HG03095 (cell line): Measurements from ENCODE around the gene NSL1.

Source experiments
- ATAC-seq: cut with Tn5 transposase; IDR thresholded peaks from one replicate; pipeline ENCODE4 v1.9.1; 2021; ENCODE audit warnings: moderate library complexity; ENCODE audit not compliant: unreplicated experiment

The NSL1 gene

GRCh38 chr1:212688341-212689047 lies 103.1 kb downstream of the NSL1 start:
- no peak for ATAC-seq

GRCh38 chr1:212687811-212688210 lies 103.8 kb downstream of the NSL1 start:
- no peak for ATAC-seq

- no peak for ATAC-seq
These were observed 105.0 kb downstream of the NSL1 start for GRCh38 chr1:212686591-212686990.

DNA sequence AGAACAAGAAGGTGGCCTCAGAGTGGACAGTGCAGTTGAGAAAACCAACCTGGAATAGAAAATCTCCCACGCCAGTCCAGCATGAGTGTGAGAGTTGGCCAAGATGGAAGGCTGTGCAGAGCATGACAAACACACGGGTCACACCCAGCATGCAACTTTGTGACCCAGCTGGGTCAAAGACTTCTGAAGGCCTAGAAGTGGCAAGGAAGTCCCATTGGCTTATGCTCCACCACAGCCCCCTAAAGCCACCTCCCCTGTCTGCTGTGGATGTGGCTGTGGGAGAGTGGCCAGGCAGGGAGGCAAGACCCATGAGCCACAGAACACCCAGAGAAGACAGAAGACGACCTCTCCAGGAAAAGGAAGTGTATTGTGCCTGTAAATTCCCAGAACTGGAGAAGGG lies 105.5 kb downstream of the NSL1 start:
- no peak for ATAC-seq

DNA sequence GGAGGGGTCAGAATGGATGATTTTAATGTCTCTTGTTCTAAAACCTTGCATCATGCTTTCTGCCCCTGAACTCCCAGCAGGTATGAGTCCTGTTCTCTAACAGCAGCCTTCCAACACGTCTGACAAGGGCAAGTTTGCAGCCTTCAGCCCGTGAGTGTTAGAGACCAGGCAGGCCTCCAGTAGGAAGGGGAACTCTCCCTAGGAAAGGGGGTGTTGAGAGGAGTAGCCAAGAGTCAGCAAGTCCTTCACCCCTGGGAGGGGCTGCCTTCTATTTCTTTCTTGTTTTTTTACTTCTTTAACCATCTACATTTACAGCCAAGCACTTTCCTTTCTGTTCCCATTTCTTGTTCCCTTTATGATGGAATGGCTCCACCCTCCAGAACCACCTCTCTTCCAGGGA lies 106.1 kb downstream of the NSL1 start:
- ATAC-seq, result no peak

DNA sequence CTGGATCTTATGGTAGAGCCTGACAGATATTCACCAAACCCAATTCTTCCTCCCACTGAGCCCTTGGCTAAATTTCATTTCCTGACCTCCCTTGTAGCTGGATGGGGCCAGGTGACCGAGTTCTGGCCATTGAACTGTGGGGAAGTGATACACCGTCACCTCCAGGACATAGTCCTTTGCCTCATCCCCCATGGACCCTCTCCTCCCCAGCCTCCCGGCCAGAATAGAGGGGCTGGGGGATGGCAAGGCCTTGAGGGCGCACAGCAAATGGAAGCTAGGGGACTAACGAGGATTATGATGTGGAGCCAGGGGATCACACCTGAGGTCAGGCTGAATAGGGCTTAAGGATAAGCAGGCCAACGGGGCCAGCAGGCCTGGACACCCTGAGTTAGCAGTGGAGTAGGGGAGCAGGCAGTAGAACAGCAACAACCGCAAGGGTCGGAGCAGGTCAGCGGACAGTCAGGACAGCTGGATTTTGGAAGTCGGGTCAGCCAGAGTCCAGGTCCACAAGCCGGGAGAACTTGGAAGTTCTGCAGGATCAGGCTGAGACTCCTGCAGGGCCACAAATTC lies 107.0 kb downstream of the NSL1 start:
- ATAC-seq, result no peak

- no peak for ATAC-seq
These were observed 107.5 kb downstream of the NSL1 start for GRCh38 chr1:212684076-212684475.

DNA sequence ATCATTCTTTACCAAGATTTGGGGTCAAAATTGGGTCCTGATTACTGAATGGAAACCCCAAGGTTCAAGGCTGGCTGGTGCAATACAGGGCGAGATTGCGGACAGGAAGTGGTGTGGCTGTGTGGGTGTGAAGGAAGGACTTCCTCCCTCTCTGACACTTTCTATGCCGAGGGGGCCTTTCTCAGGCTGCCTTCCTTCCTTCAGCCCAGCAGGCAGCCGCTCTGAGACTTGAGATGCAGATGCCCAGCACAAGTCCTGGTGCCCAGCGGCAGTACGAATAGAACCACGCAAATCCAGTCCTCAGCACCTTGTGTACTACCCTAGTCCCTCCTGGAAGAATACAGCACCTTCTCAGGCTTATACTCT lies 108.2 kb downstream of the NSL1 start:
- peak; percentile 60 for ATAC-seq

DNA sequence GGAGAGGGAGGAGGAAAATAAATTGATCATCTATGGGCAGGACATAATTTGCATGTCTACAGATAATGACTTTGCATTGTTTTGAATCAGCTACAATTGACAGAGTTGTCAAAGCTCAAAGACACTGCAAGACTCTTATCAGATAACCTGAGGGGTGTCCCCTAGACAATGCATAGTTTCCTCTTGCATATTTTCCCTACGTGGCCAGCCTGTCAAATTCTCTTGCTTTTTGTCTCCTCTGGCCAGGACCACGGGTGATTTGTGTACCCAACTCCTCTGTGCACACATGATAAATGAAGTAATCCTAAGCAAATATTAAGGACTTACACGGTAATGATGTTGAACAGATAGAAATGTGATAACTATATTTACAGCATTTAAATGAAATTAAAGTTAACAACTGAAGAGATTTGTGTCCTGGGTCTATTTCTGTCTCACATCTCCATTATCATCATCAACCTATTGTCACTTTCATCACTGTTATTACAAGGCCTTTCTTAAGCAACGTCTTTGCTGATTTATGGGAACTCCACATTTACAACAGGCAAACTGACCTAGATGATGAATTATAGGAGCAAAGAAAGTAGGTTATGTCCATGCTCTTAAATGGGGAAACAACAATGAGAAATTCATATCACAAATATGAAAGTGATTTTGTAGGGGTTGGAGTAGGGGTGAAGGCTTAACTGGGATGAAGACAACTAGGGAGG lies 110.7 kb downstream of the NSL1 start:
- ATAC-seq, result no peak

DNA sequence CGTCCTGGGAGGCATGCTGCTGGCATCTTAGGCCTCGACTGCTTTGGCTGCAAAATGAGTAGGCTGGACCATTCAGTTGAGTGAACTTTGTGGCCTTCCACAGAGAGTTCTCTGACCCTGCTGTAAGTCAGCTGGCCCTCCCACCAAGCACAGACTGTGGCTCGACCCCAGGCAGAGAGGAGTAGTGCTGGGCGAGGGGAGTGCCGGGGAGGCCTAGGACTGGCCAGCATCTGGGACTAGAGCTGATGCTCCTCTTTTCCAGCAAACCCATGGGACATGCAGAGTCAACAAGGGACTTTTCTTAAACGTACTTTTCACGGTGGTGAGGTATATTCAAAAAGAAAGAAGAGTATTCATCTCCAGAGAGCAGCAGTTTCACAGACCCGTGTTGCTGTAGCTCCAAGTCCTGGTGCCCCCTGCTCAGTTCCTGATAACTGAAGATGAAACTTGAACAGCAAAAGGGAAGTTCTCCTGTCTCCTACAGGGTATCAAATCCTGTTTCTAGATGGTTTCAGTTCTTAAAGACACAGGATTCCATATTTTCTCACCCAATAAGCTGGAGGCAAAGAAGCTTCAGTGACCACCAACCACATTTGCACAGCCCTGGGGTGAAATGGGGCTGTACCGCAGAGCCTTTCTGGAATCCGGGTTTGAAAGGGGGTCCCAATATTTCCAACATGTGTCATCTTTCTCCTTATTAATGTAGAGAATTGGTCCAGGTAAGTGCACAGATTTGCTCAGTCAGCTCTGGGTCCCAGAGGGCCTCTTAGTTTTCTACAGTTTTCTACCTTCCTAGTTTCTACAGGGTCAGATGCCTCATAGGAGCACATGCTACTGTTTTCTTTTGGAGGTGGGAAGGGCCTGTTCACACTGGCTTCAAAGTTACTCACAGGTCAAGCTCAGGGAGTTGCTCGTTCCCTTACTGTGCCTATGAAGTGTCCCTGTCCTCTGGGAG lies 112.8 kb downstream of the NSL1 start:
- peak; percentile 64 for ATAC-seq

GRCh38 chr1:212677573-212677972 lies 114.0 kb downstream of the NSL1 start:
- no peak for ATAC-seq

GRCh38 chr1:212677136-212677535 lies 114.4 kb downstream of the NSL1 start:
- ATAC-seq, result no peak
